HG02938 (cell line): ENCODE measurements around the gene CPA5.

Experiments
- ATAC-seq: cut with Tn5 transposase; IDR thresholded peaks from one replicate; pipeline ENCODE4 v1.9.1; 2021; ENCODE audit warnings: mild to moderate bottlenecking, moderate library complexity; ENCODE audit not compliant: unreplicated experiment

The CPA5 gene

DNA sequence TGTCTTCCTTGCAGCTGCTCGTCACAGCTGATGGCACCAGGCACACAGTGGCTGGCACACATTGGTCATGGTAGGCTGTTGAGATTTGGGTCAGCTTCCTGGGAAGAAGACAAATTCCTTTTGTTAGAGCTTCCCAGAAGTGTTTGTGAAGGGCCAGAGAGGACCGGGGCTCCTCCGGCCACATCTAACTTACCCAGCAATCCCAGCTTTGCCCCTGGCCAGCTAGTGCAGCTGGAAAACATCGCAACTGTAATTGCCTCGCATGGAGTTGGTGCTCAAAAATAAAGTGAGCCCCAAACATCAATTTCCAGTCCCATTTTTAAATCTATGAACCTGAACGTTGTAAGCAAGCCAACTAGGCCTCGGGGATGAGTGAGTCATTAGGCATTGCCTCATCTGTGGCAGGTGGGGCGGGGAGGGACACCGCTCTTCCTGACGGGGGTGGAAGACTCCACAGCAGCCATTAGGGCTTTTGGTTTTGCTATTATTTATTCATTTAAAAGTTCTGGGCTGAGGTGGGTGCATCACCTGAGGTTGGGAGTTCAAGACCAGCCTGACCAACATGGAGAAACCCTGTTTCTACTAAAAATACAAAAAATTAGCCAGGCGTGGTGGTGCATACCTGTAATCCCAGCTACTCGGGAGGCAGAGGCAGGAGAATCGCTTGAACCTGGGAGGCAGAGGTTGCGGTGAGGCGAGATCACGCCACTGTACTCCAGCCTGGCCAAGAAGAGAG lies 12.4 kb downstream of the CPA5 start:
- no peak for ATAC-seq

DNA sequence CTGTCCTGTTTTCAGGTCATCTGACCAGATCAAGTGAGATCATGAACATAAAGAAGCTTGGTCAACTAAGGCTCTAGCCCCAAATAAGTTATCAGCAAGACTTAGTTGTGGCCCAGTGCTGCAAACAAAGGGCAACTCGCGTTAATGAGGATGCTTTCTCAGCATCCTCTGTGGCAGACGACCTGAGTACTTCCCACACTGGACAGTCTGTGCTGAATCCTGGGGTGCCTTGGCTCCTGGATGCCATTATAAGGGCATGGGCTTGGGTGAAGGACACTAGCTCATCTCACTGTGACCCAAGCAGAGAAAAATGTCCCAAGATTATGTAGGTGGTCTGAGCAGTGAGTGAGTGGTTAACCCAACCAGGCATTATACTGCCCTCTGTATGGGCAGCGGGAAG lies 13.9 kb downstream of the CPA5 start:
- no peak for ATAC-seq

DNA sequence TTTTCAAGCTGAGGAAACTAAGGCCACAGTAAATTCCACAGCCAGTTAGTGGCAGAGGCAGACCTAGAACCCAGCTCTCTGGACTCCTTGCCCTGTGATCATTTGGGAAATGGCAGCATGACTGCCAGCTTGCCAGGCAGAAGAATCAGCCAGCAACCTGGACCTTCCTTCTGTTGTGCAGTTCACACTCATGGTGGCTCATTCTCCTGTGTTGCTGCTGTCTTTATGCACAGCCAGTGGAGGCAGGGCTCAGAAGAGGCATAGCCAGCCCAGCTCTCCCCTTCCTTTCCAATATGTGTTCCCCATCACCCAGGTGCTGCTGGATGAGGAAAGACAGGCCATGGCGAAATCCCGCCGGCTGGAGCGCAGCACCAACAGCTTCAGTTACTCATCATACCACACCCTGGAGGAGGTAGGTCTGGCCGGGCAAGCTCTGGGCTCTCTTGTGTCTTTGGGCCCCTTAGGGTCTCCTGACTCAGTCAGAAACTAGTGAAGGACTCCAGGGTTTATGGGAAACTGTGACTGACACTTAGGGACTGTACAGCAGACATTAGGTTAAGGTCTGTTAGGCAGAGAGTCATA lies 14.8 kb downstream of the CPA5 start:
- ATAC-seq = no peak

DNA sequence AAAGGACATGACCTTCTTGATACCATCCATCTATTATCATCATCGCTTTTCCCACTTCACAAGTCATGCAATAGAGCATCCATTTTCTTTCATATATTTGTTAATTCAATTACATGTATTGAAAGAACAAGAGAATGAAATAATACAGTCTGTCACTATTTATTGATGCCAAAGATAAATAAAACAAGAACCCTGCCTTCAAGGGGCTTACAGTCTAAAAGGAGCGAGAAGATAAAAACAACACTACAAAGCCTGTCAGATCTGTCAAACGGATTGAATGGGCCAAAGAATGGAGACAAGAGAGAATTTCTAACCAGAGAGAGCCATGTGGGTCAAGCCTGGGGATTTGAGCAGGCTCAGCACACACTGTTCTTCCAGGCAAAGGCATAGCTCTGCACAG lies 15.9 kb downstream of the CPA5 start:
- no peak for ATAC-seq

DNA sequence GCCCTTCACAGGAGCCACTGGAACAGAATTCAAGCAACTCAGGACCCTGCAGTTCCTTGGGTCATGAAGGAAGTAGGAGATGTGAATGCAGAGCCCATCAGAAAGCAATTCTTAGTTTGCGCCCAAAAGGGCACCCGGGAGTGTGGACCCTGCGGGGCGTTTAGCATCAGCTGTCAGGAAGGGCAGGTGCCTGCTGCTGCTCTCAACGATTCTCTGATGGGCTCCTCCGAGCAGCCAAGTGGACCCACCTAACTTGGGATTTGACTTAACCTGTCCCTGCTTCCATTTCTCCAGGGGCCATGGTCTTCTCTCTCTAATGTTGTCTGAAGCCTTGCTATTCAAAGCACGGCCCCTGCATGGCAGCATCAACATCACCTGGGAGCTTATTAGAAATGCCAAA lies 17.1 kb downstream of the CPA5 start:
- ATAC-seq = no peak

DNA sequence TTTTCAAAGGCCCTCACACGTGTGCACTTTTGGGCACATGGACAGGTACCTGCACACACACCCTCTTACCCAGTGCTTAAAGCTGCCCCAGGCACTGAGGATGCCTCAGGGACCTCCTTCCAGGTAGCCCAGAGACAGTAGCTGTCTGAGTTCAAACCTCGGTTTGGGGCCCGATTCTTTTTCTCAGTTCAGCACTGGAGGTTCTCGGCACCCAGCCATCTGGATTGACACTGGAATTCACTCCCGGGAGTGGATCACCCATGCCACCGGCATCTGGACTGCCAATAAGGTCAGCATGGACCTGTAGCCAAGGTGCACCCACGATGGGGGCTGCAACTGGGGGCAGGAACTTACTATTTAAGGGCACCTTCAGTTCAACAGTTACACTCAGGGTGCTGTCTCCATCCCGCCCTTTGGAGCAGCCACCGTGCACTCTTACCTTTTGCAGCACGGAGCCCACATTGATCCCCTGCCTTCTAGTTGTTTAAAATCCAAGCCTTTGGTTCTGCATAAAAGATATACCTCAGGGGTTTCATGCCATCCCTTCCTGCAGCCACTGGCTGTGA lies 17.7 kb downstream of the CPA5 start:
- ATAC-seq = no peak

DNA sequence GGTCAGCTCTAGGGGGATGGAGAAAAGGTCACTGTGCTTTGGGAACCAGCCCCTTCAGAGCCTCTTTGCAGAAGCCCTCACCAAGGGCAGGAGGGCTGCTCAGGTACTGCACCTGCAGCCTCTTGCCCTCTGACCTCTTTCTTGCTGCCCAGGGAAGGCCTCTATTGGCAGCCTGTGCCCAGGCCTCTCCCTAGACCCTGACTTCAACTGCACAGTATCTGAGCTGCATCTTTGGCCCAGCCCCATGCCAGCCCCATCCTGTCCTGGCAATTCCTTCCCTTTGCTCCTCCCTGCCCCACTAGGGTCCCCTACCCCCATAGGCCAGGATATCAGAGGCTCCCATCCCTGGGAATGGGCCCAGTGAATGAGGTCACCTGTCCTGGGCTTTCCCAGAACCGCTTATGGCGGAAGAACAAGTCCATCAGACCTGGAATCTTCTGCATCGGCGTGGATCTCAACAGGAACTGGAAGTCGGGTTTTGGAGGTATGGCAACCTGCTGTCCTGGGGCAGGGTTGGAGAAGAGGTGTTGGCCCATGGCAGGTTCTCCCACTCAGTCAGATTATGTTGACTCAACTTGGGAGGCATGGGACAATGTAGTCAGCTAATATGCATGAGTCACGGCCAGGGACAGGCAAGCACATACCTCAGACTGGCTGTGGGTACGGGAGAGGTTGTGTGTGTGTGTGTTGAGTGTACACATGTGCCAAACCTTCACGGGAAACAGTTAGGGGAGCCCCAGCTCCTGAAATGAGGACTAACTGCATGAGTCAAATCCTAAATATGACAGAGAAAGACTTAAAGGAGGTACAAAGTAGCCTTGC lies 18.6 kb downstream of the CPA5 start:
- ATAC-seq = no peak

DNA sequence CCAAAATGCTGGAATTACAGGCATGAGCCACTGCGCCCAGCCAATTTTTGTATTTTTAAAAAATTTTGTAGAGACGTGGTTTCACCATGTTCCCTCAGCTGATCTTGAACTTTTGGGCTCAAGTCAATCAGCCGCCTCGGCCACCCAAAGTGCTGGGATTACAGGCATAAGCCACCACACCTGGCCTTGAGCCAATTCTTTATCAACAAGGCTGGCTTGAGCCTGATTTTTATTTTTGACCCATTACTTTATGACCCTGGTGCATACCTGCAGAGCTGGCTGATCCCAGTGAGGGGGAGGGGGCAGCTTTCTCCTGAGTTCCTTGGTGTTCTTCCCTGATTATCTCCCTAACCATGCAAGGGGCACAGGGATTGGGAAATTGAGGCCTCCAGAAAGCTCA lies 19.8 kb downstream of the CPA5 start:
- no peak for ATAC-seq

DNA sequence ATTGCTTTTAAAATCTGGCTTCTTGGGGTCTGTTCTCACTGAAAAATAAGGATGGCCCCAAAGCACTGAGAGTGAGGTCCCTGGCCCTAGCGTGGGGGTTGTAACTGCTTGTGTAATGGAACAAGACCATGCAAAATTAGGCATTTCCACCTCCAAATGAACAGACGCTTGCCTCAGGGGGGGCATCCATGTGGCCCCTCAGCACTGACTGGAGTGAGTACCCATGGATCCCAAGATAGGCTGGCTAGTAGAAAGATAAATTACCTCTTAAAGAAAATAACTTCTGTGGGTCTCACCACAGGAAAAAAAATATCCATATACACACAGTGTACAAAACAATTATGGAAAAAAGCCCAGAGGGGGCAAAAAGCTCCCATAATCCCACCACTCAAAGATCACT lies 20.5 kb downstream of the CPA5 start:
- no peak for ATAC-seq

DNA sequence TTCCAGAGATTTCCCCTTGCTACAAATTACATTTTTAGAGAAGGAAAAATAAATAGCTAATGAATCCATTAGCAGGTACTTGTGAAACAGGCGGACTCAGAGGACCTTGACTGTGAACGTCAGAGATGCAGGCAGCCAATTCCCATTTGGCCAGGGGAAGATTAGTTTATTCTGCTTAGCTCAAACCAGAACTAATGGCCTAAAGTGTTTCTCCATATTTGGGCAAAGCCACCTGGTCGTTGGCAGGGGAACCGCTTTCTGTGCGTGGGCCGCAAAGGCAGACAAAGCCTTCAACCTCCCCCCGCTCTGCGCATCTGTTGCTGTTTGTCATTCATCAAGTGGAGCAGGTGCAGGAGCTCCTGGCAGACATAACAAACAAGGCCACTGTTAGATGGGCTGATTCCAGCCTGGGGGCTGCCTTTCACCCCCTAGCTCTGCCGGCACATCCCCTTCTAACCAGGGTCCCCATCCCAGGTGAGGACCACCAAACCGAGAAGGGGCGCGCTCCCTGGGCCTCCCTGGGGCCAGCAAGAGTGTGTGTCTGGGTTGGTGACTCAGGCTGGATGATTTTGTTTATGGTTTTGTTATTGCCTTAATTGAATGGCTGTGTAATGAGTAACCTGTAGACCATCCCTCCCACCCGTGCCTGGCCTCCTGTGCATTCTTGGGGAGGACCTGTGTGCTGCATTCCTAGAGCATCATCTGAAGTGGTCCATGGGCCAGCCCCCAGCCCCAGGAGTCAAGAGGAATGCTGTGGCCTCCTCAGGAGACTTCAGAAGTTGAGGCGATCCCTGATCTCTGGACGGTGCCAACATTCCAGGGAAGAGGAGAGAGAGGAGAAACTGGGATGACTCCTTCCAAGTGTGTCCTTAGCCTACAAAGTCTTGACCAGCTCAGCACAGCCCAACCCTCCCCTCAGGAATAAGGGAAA lies 21.2 kb downstream of the CPA5 start:
- ATAC-seq = no peak

DNA sequence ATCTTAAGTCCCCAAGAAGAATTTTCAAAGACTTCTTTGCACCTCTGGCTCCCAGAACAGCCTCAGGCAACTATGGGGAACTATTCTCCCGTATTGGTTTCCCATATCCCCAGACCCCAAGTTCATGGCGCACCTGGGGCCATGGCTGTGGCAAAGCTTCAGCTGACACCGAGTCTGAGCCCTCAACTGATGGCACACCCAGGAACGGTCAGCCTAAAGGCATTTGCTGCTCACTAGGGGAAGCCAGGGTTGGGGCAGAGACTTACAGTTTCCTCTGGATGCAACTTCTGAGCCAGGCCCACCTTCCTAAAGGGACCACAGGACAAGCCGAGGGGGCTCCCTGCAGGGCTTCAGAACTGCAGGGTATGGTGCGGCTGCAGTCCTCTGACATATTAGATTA lies 21.9 kb downstream of the CPA5 start:
- ATAC-seq = no peak

DNA sequence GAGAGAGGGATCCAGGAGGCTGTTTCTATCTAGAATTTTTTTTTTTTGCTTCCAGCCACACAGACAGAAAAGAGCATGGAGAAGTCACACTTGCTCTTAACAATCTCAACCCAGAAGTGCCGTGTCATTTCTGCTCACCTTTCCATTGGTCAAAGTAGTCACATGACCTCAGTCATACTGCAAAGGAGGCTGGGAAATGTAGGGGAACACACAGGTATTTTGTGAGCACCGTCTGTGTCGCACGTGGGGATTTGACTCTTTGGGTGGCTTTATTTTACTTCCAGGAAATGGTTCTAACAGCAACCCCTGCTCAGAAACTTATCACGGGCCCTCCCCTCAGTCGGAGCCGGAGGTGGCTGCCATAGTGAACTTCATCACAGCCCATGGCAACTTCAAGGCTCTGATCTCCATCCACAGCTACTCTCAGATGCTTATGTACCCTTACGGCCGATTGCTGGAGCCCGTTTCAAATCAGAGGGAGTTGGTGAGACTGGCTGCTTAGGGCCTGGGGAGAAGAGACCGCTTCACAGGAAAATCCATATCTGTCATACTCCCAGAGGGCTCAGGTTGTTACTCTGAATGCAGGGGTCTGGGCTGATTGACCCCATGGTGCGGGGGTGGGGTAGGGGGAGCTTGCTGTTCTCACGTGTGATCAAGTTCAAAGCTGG lies 22.6 kb downstream of the CPA5 start:
- ATAC-seq = no peak

DNA sequence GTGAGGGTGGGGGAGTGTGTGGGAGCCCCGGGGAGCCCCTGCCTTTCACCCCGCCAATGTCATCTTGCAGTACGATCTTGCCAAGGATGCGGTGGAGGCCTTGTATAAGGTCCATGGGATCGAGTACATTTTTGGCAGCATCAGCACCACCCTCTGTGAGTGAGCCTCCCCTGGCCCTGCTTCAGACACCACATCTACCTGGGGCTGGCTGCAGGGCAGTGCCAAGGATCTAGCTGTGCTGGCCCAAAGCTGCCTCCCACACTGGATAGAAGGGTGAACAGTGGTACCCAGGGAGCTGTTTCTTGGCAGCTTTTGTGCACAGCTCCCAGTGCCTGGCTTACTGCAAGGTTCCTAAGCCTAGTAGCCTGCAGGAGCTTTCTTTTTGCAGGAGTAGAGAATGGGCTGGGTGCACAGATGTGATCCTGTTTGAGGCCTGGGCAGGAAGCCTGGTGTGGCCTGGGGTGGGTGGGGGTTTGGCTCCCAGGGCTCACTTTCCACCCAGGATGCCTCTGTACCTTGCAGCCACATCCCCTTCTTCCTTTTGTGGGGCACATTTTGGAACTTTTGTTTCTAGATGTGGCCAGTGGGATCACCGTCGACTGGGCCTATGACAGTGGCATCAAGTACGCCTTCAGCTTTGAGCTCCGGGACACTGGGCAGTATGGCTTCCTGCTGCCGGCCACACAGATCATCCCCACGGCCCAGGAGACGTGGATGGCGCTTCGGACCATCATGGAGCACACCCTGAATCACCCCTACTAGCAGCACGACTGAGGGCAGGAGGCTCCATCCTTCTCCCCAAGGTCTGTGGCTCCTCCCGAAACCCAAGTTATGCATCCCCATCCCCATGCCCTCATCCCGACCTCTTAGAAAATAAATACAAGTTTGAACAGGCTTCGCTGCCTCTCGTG lies 23.5 kb downstream of the CPA5 start:
- ATAC-seq = no peak

DNA sequence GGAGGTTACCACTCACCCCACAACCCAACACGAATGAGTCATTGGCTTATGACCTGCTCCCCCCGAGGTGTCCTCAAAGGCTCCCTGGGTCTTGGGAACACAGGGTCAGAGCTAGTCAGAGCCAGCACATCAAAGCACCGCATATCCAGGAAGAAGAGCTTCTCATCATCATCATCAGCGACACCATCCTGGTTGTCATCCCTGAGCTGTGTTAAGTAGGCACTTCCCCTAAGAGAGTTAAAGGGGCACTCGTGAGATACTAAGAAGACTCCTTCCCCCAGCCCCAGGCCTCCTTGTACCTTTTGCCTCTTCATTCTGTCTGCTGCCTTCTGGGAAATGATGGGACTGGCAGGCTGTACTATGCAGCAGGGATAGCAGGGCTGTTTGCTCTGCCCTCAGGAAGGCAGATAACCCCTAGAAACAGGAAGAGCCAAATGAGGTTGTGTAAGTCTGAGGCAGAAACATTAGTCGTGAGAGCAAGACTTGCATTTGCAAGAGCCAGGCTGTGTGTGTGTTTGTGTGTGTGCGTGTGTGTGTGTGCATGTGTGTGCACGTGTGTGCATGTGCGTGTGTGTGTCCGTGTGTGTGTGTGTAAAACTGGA lies 24.6 kb downstream of the CPA5 start:
- no peak for ATAC-seq

DNA sequence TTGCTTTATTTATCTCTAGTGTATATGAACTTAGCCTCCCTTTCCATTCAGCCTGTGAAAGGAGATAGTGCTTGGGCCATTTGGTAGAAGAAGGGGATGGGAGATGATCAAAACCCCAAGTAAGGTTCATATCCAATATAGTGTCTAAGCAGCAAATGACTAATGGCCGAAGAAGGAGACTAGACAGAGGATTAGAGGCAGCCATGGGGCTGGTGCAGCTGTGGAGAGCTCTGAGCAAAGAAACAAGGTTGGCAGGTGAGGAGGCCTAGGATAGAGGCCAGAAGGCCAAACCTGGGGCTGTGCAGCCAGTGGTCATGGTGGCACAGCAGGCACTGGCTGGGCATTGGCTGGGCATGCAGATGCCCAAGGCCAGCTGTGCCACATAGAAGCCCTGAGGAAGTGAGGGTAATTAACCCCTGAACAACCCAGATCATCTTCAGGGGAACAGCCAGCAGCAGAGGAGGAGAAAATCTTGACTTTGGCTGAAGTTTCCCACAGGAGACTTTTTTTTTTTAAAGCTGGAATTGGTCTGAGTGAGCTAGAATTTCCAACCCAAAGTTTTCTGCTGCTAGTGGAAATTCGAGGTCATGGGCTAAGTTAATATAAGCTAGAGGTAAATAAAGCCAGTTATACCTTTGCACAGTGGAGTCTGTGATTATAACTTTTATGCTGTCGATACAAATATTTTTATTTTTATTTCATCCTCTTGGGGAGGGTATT lies 25.4 kb downstream of the CPA5 start:
- no peak for ATAC-seq

DNA sequence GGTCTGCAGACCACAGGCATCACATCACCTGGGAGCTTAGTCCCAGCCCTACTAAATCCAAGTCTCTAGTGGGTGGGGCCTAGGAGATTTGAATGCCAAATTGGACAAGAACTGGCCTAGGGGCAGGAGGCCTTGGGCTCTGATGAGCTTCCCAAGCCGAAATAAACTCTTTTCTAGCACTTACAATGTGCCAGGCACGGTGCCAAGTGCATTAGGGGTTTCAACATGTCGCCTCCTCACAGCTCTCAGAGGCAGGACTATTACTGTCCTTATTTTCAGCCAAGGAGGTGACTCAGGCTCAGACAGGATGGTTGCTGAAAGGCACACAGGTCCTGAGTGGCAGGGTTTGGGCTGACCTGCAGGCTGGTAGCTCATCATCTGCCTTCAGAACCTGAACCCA lies 26.4 kb downstream of the CPA5 start:
- ATAC-seq = no peak

DNA sequence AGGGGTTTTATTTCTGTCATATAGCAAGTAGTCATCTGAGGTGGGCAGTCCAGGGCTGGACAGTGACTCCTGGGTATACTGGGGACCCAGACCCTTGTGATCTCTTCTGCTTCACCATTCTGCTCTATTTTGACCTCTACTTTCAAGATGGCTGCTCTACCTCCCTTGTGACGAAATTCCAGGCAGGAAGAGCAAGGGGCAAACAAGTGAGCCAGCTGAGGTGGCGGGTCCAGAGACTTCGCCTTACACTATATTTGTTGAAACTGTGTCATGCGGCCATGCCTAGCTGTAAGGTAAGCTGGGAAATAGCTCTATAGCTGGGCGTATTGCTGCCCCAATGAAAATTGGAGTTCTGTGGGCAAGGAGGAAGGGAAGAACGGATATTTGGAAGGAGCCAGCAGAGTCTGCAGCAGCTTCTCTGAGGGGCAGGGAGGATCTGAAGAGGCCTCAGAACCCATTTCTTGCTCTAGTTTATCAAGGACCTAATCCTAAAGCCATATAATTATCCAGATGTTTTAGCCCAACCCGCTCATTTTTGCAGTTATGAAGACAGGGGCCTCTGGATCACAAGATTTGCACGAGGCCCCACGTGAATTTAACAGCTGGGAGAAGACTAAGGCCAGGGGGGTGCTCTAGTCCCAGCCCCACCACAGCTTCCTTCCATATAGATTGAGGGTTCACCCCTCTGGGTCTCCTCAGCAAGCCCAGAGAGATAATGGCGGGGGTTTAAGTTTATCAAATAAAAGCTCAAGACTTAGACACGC lies 28.0 kb downstream of the CPA5 start:
- ATAC-seq = no peak
